A549 treated with AZD9567 at 1 μM for 4 hours (cell line): ENCODE data around the gene TAS2R13. TPM values are rescaled to one million over a fixed set of nuclear protein-coding genes. Genes with fewer than 3 reads are reported as not detected.

Experiments
- total RNA-seq: library from RNA; stranded (reverse); fragments of 200-300 nt; extraction: Qiagen RNA extraction; gene quantifications from 5 replicates; pipeline ENCODE4 v1.2.3, GENCODE V29; 2022; ENCODE audit not compliant: insufficient read depth

The TAS2R13 gene
- not detected in 5 replicates for total RNA-seq

GRCh38 chr12:10909462-10909861 is at the start of gene TAS2R13:
Gene TAS2R13 (minus strand): TSS chr12:10909562. CDS start chr12:10909298, 264 bp downstream.

GRCh38 chr12:10939163-10939562 is 29.8 kb upstream of the TAS2R13 start, which contains the start of gene TAS2R14:
Gene TAS2R14 (minus strand): TSS chr12:10939263. CDS start chr12:10939207, 56 bp downstream.

GRCh38 chr12:10928746-10929286 is 19.5 kb upstream of the TAS2R13 start, which contains the start of gene PRH2:
Gene PRH2 (plus strand): TSS chr12:10929236. CDS start chr12:10929274, 38 bp downstream.

GRCh38 chr12:10884086-10884725 is 25.2 kb downstream of the TAS2R13 start, which contains the start of gene PRH1:
Gene PRH1 (minus strand): TSS chr12:10884255. CDS start chr12:10884217, 38 bp downstream.

Other genes with a start within 250 kb of the TAS2R13 start
- 0.15 to 0.30 TPM (median 0.21 TPM) in 4 of 5 replicates, not detected in the other for gene STYK1, start 235.5 kb downstream of the TAS2R13 start, total RNA-seq
- gene YBX3, start 186.2 kb downstream of the TAS2R13 start, total RNA-seq: 246 to 298 TPM (median 264 TPM) in 5 replicates
- not detected in 5 replicates for gene TAS2R7, start 106.9 kb downstream of the TAS2R13 start, total RNA-seq
- gene TAS2R8, start 102.3 kb downstream of the TAS2R13 start, total RNA-seq: not detected in 5 replicates
- gene TAS2R9, start 99.4 kb downstream of the TAS2R13 start, total RNA-seq: not detected in 5 replicates
- 0.08 to 0.15 TPM (median 0.08 TPM) in 3 of 5 replicates, not detected in the others for gene TAS2R10, start 83.2 kb downstream of the TAS2R13 start, total RNA-seq
- gene PRR4, start 60.1 kb downstream of the TAS2R13 start, total RNA-seq: 3.1 to 3.6 TPM (median 3.4 TPM) in 4 of 5 replicates, not detected in the other
- gene PRH1, start 25.3 kb downstream of the TAS2R13 start, total RNA-seq: 1.0 to 3.7 TPM (median 3.0 TPM) in 4 of 5 replicates, not detected in the other
- gene PRH2, start 19.7 kb upstream of the TAS2R13 start, total RNA-seq: 0.16 to 0.42 TPM in 2 of 5 replicates, not detected in the others
- gene TAS2R14, start 29.7 kb upstream of the TAS2R13 start, total RNA-seq: 0.41 to 0.83 TPM (median 0.72 TPM) in 4 of 5 replicates, not detected in the other
- not detected in 5 replicates for gene TAS2R50, start 77.3 kb upstream of the TAS2R13 start, total RNA-seq
- 0.07 to 0.16 TPM (median 0.09 TPM) in 3 of 5 replicates, not detected in the others for gene TAS2R20, start 88.7 kb upstream of the TAS2R13 start, total RNA-seq
- 0.12 to 0.16 TPM (median 0.16 TPM) in 3 of 5 replicates, not detected in the others for gene TAS2R19, start 113.1 kb upstream of the TAS2R13 start, total RNA-seq
- gene TAS2R31, start 121.8 kb upstream of the TAS2R13 start, total RNA-seq: 0.13 to 0.27 TPM (median 0.22 TPM) in 4 of 5 replicates, not detected in the other
- gene TAS2R46, start 152.7 kb upstream of the TAS2R13 start, total RNA-seq: not detected in 5 replicates
- gene TAS2R43, start 182.8 kb upstream of the TAS2R13 start, total RNA-seq: not detected in 5 replicates
- 0.05 TPM in 1 of 5 replicates, not detected in the others for gene TAS2R30, start 225.1 kb upstream of the TAS2R13 start, total RNA-seq